H1 (cell line): ENCODE results near the gene FLT1. TPM values are rescaled to one million over a fixed set of nuclear protein-coding genes. Genes with fewer than 3 reads are reported as not detected.

Experiments
- CTCF ChIA-PET: fragments of 300-600 bp; sonication (Branson Sonifier 250); formaldehyde crosslinking; loops from one replicate; lab custom pipeline; 2021; ENCODE audit not compliant: partially characterized antibody; lab: Charles Lee
- POLR2A ChIA-PET: fragments of 300-600 bp; sonication (Branson Sonifier 250); formaldehyde crosslinking; loops from one replicate; lab custom pipeline; 2021; ENCODE audit warnings: inconsistent platforms; ENCODE audit not compliant: partially characterized antibody; lab: Charles Lee
- DNase-seq, 2 experiments: peaks; one replicate each; pipeline versions ENCODE4 v3.0.0 to v3.0.0-alpha.2; 2010 to 2022; ENCODE audit warnings: low spot score in 2 of 2, low read depth in 1 of 2, mixed read lengths in 1 of 2
- FAIRE-seq: peaks from 2 replicates; lab custom pipeline; 2011; peaks lifted over from hg19 to GRCh38; lab: Jason Lieb, UNC
- H2AFZ ChIP-seq: 2 replicates; pipeline ENCODE4 v1.8.1; 2012; ENCODE audit warnings: low read length, inconsistent platforms
- H2AK5ac ChIP-seq: 2 replicates; pipeline ENCODE4 v1.6.1; 2013; ENCODE audit warnings: low read depth, low read length
- H2BK120ac ChIP-seq: replicated peaks from 2 replicates; pipeline ENCODE3; 2013; ENCODE audit warnings: low read depth, low read length, inconsistent platforms
- H2BK12ac ChIP-seq: 2 replicates; pipeline ENCODE4 v1.6.1; 2013; ENCODE audit warnings: low read depth, low read length
- H2BK15ac ChIP-seq: 2 replicates; pipeline ENCODE4 v1.6.1; 2013; ENCODE audit warnings: low read length
- H2BK20ac ChIP-seq: 2 replicates; pipeline ENCODE4 v1.6.1; 2013; ENCODE audit warnings: low read length
- H2BK5ac ChIP-seq: 2 replicates; pipeline ENCODE4 v1.6.1; 2013; ENCODE audit warnings: low read depth, low read length
- H3K14ac ChIP-seq: 2 replicates; pipeline ENCODE4 v1.6.1; 2013; ENCODE audit warnings: inconsistent platforms; ENCODE audit not compliant: insufficient read length
- H3K18ac ChIP-seq: 2 replicates; pipeline ENCODE4 v1.6.1; 2013; ENCODE audit warnings: low read length; ENCODE audit errors: extremely low read depth
- H3K23ac ChIP-seq: 2 replicates; pipeline ENCODE4 v1.6.1; 2013; ENCODE audit warnings: inconsistent platforms; ENCODE audit not compliant: insufficient read length
- H3K23me2 ChIP-seq: 2 replicates; pipeline ENCODE4 v1.6.1; 2013; ENCODE audit warnings: low read depth, low read length
- H3K27ac ChIP-seq: 2 replicates; pipeline ENCODE4 v1.6.1; 2011; ENCODE audit warnings: low read depth, low read length, inconsistent platforms
- H3K27me3 ChIP-seq, 4 experiments: replicated peaks in 1 of 4; 1 replicate in 1 of 4; 2 replicates in 3 of 4; pipeline versions ENCODE4 v1.6.1 to v1.8.1; 2011 to 2013; ENCODE audit warnings: low read length in 3 of 4, mild to moderate bottlenecking in 3 of 4, inconsistent platforms in 2 of 4, mixed read lengths in 2 of 4, moderate library complexity in 1 of 4; ENCODE audit not compliant: control insufficient read depth in 3 of 4, insufficient read depth in 3 of 4; ENCODE audit errors: extremely low read depth in 1 of 4
- H3K36me3 ChIP-seq, 4 experiments: 2 replicates each; pipeline versions ENCODE4 v1.6.1 to v1.8.1; 2011 to 2013; ENCODE audit warnings: mild to moderate bottlenecking in 4 of 4, low read length in 3 of 4, moderate library complexity in 2 of 4, control low read depth in 1 of 4, inconsistent platforms in 1 of 4; ENCODE audit not compliant: insufficient read depth in 4 of 4, control insufficient read depth in 2 of 4
- H3K4ac ChIP-seq: replicated peaks from 2 replicates; pipeline ENCODE3; 2013; ENCODE audit warnings: low read length, low read depth, mixed read lengths, inconsistent platforms; ENCODE audit not compliant: insufficient read length
- H3K4me1 ChIP-seq, 4 experiments: replicated peaks in 1 of 4; 1 replicate in 1 of 4; 2 replicates in 3 of 4; pipeline versions ENCODE4 v1.6.1 to v1.8.1; 2011 to 2013; ENCODE audit warnings: low read length in 3 of 4, inconsistent platforms in 2 of 4, mixed read lengths in 1 of 4; ENCODE audit not compliant: insufficient read depth in 4 of 4, control insufficient read depth in 3 of 4
- H3K4me2 ChIP-seq, 2 experiments: 2 replicates each; pipeline versions ENCODE4 v1.6.1 to v1.8.1; 2011 to 2013; ENCODE audit warnings: low read depth in 2 of 2, low read length in 2 of 2, control low read depth in 1 of 2, inconsistent platforms in 1 of 2, mild to moderate bottlenecking in 1 of 2; ENCODE audit not compliant: insufficient read depth in 1 of 2
- H3K4me3 ChIP-seq, 4 experiments: fragments of 200-600, 300-600 bp in 1 of 4; sonication (generic), shearing (Covaris generic), sonication (Bioruptor Twin) in 1 of 4; 2 replicates each; pipeline versions ENCODE4 v1.5.1 to v1.8.1; 2011 to 2016; ENCODE audit warnings: low read length in 4 of 4, low read depth in 3 of 4, control low read depth in 2 of 4, inconsistent platforms in 2 of 4, mild to moderate bottlenecking in 2 of 4, mixed read lengths in 1 of 4, moderate library complexity in 1 of 4; ENCODE audit not compliant: insufficient read depth in 2 of 4; ENCODE audit errors: extremely low read depth in 1 of 4
- H3K56ac ChIP-seq: replicated peaks from 2 replicates; pipeline ENCODE3; 2013; ENCODE audit warnings: low read depth, mild to moderate bottlenecking, mixed read lengths, low read length, inconsistent platforms; ENCODE audit not compliant: insufficient read length
- H3K79me1 ChIP-seq: 2 replicates; pipeline ENCODE4 v1.6.1; 2013; ENCODE audit warnings: low read depth, low read length, control low read depth
- H3K79me2 ChIP-seq, 2 experiments: 2 replicates each; pipeline versions ENCODE4 v1.6.1 to v1.8.1; 2012 to 2013; ENCODE audit warnings: low read length in 2 of 2, mild to moderate bottlenecking in 2 of 2, inconsistent platforms in 1 of 2; ENCODE audit not compliant: insufficient read depth in 2 of 2, control insufficient read depth in 1 of 2
- H3K9ac ChIP-seq, 4 experiments: replicated peaks in 1 of 4; 1 replicate in 1 of 4; 2 replicates in 3 of 4; pipeline versions ENCODE4 v1.6.1 to v1.8.1; 2011 to 2013; ENCODE audit warnings: low read depth in 3 of 4, low read length in 3 of 4, control low read depth in 2 of 4, mild to moderate bottlenecking in 2 of 4, moderate library complexity in 2 of 4, inconsistent platforms in 1 of 4; ENCODE audit errors: extremely low read depth in 1 of 4
- H3K9me3 ChIP-seq, 2 experiments: 2 replicates each; pipeline versions ENCODE4 v1.6.1 to v1.8.1; 2012 to 2013; ENCODE audit warnings: mild to moderate bottlenecking in 2 of 2, moderate library complexity in 2 of 2, control low read depth in 1 of 2, inconsistent platforms in 1 of 2, low read depth in 1 of 2, low read length in 1 of 2, mixed read lengths in 1 of 2; ENCODE audit not compliant: insufficient read depth in 2 of 2
- H4K20me1 ChIP-seq, 2 experiments: replicated peaks in 1 of 2; 2 replicates each; pipeline versions ENCODE3 to v1.8.1; 2011 to 2013; ENCODE audit warnings: inconsistent platforms in 2 of 2, low read length in 2 of 2, mild to moderate bottlenecking in 1 of 2; ENCODE audit not compliant: insufficient read depth in 2 of 2, control insufficient read depth in 1 of 2
- H4K5ac ChIP-seq: 2 replicates; pipeline ENCODE4 v1.6.1; 2013; ENCODE audit warnings: low read length, low read depth, mixed read lengths, inconsistent platforms; ENCODE audit not compliant: insufficient read length
- H4K8ac ChIP-seq: 2 replicates; pipeline ENCODE4 v1.8.0; 2013; ENCODE audit warnings: mild to moderate bottlenecking, moderate library complexity, low read length, inconsistent platforms; ENCODE audit not compliant: insufficient read depth; ENCODE audit errors: extremely low read depth
- H4K91ac ChIP-seq: replicated peaks from 2 replicates; pipeline ENCODE3; 2013; ENCODE audit warnings: low read length, mixed read lengths, inconsistent platforms; ENCODE audit not compliant: insufficient read length
- BCL11A ChIP-seq, 2 experiments: IDR thresholded peaks; one replicate each; pipeline ENCODE4 v1.6.1; 2011; ENCODE audit warnings: low read depth in 2 of 2, low read length in 2 of 2, mild to moderate bottlenecking in 2 of 2
- CBX8 ChIP-seq: fragments of 300-800, 300-1000 bp; sonication (generic); IDR thresholded peaks from 2 replicates; pipeline ENCODE4 v1.7.1; 2016; ENCODE audit warnings: low read depth, low read length, borderline replicate concordance
- FOSL1 ChIP-seq: IDR thresholded peaks from 2 replicates; pipeline ENCODE4 v1.6.1; 2011; ENCODE audit warnings: mild to moderate bottlenecking, low read depth, low read length, moderate library complexity; ENCODE audit not compliant: insufficient read depth
- HDAC6 ChIP-seq: IDR thresholded peaks from one replicate; pipeline ENCODE4 v1.7.1; 2012; ENCODE audit warnings: low read depth, mild to moderate bottlenecking, inconsistent platforms, low read length, moderate library complexity
- JUND ChIP-seq: IDR thresholded peaks from 2 replicates; pipeline ENCODE4 v1.6.1; 2011; ENCODE audit warnings: mild to moderate bottlenecking, improper control_type of control experiment, low read length
- KDM4A ChIP-seq: IDR thresholded peaks from one replicate; pipeline ENCODE4 v1.7.1; 2012; ENCODE audit warnings: low read depth, mild to moderate bottlenecking, moderate library complexity, low read length, inconsistent platforms; ENCODE audit not compliant: severe bottlenecking
- RFX5 ChIP-seq: IDR thresholded peaks from 2 replicates; pipeline ENCODE4 v1.6.1; 2011; ENCODE audit warnings: low read depth, low read length, improper control_type of control experiment, borderline replicate concordance
- SAP30 ChIP-seq: fragments of 300-600 bp; sonication (generic); IDR thresholded peaks from 2 replicates; pipeline ENCODE4 v1.7.1; 2012; ENCODE audit warnings: low read length, moderate library complexity, mild to moderate bottlenecking, inconsistent platforms; ENCODE audit not compliant: insufficient read depth, insufficient replicate concordance
- SUZ12 ChIP-seq: fragments of 200-600 bp; sonication (generic); IDR thresholded peaks from 2 replicates; pipeline ENCODE4 v1.6.1; 2012; ENCODE audit warnings: mild to moderate bottlenecking, inconsistent platforms, low read length, moderate library complexity, mixed read lengths
- TAF7 ChIP-seq: optimal IDR thresholded peaks from 2 replicates; pipeline ENCODE3; 2011; ENCODE audit warnings: low read depth, mild to moderate bottlenecking, inconsistent platforms, low read length, moderate library complexity, borderline replicate concordance
- TCF12 ChIP-seq: IDR thresholded peaks from 2 replicates; pipeline ENCODE4 v1.6.1; 2011; ENCODE audit warnings: low read depth, mild to moderate bottlenecking, low read length
- WGBS, 2 experiments: shearing (Covaris generic) in 1 of 2; methylation state at CpG; one replicate each; pipeline versions ENCODE4 v1.1.6 to v1.1.7; 2013 to 2015; ENCODE audit warnings: low lambda C conversion rate in 2 of 2, mixed read lengths in 2 of 2, inconsistent platforms in 1 of 2, low coverage in 1 of 2, missing lambda C conversion rate in 1 of 2; ENCODE audit not compliant: insufficient replicate concordance in 2 of 2, insufficient coverage in 1 of 2, insufficient read length in 1 of 2; ENCODE audit errors: extremely low coverage in 1 of 2, missing lambda C conversion rate in 1 of 2; 5-methylcytosine and 5-hydroxymethylcytosine counted together
- polyA plus RNA-seq, 7 experiments: library from polyadenylated mRNA; depleted of rRNA in 3 of 7; stranded (reverse) in 5 of 7; unstranded in 2 of 7; fragments of >200 nt in 5 of 7; fragments of 200-250 nt in 2 of 7; gene quantifications; 1 replicate in 5 of 7; 2 replicates in 1 of 7; 4 replicates in 1 of 7; pipeline versions ENCODE4 v1.2.1 to v1.2.3, GENCODE V29; 2011 to 2013; ENCODE audit warnings: missing spikeins in 2 of 7, mixed read lengths in 2 of 7
- total RNA-seq: library from RNA; stranded (reverse); fragmentation: NEBNext Ultra II Directional; extraction: Animal tissue kit (Norgen Biotek cat#: 25700); gene quantifications from 2 replicates; pipeline ENCODE4 v1.2.1, GENCODE V29; 2021
- TF ChIP-seq, protein P1 (sequence below): IDR thresholded peaks from 2 replicates; pipeline ENCODE4 v1.6.1; 2012; ENCODE audit warnings: inconsistent platforms

The FLT1 gene
- total and polyA plus RNA-seq, 2 of the 8 experiments (the other 6 are each of a cell fraction or from before 2014, with no cell fraction given), result 19.7 to 90.2 TPM

- Histone ChIP-seq H3K14ac (no peak overlapping the region), H3K27me3 (no peaks in the 10 kb centered on the region), H3K4me2 (no peak overlapping the region; a peak in 1 of 4 replicates), H3K36me3 (peaks cover 0 to 6% (median 2%) of the 10 kb centered on the region in 4 experiments; a peak in 4 of 8 replicates), H3K18ac (no peak overlapping the region), H3K9ac (no peak overlapping the region), H3K9me3 (no peaks in the 10 kb centered on the region), H3K79me1 (peaks cover 11% of the 10 kb centered on the region), H3K23ac (no peak overlapping the region), H2AK5ac (no peak overlapping the region), H2BK15ac (no peak overlapping the region), H4K5ac (no peak overlapping the region), H4K91ac (no peak overlapping the region), H4K8ac (0 out of 2 replicates have a peak overlapping the region, but pooled peaks have one; percentile 39), H3K4me3 (no peak overlapping the region), H3K56ac (no peak overlapping the region), H2BK120ac (no peak overlapping the region), H2BK5ac (no peak overlapping the region), H4K20me1 (peaks cover 21 to 28% of the 10 kb centered on the region in 2 experiments), H3K27ac (no peak overlapping the region), H3K23me2 (no peaks in the 10 kb centered on the region), H2BK12ac (no peak overlapping the region), H3K79me2 (peaks cover 24 to 98% of the 10 kb centered on the region in 2 experiments), H3K4me1 (peaks cover 6 to 34% (median 12%) of the 10 kb centered on the region in 4 experiments; a peak in 6 of 7 replicates), H2AFZ (no peak overlapping the region), H2BK20ac (no peak overlapping the region), H3K4ac (no peak overlapping the region)
- ChIA-PET POLR2A (interaction anchor here (1.2 kb wide), 1 partner anchor 9 kb away, joined by 3 read pairs; no protein-coding TSS in a partner anchor), CTCF (no interaction called here)
- FAIRE-seq (no peak), DNase-seq (no peak)
- 89% methylated on average over 9 of the region's 9 CpGs; no CpG with 5 or more reads in 1 of the 2 experiments for WGBS, 2 experiments
- TF ChIP-seq HDAC6 (no peak), TCF12 (no peak), FOSL1 (no peak), TAF7 (no peak), SAP30 (no peak), KDM4A (no peak), CBX8 (no peak), BCL11A (IDR thresholded peaks at IDR 0.05; ENCODE audit: low read depth in 2 of 2, low read length in 2 of 2) (no peak), SUZ12 (no peak), JUND (no peak), RFX5 (no peak)
- TF ChIP-seq, protein P1, sequence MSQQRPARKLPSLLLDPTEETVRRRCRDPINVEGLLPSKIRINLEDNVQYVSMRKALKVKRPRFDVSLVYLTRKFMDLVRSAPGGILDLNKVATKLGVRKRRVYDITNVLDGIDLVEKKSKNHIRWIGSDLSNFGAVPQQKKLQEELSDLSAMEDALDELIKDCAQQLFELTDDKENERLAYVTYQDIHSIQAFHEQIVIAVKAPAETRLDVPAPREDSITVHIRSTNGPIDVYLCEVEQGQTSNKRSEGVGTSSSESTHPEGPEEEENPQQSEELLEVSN, result no peak
These were observed 6.4 kb downstream of the FLT1 start for GRCh38 chr13:28488376-28489005.
